K562 (cell line): ENCODE data around the gene ERMARD. TPM values are rescaled to one million over a fixed set of nuclear protein-coding genes. Genes with fewer than 3 reads are reported as not detected.

Source experiments
- BCL6 ChIP-seq: fragments of 250-450 bp; sonication (Bioruptor Pico); IDR thresholded peaks from 2 replicates; pipeline ENCODE4 v1.4.0; 2020
- BRD9 ChIP-seq: fragments of 450-650 bp; IDR thresholded peaks from 2 replicates; pipeline ENCODE4 v1.6.1; 2018; ENCODE audit warnings: low read depth; ENCODE audit not compliant: partially characterized antibody
- ETS1 ChIP-seq: conservative IDR thresholded peaks from 2 replicates; pipeline ENCODE4 v1.6.1; 2011; ENCODE audit warnings: low read depth, mild to moderate bottlenecking, low read length; ENCODE audit not compliant: control insufficient read depth
- MCM2 ChIP-seq: fragments of 450-650 bp; IDR thresholded peaks from 2 replicates; pipeline ENCODE4 v1.6.1; 2017; ENCODE audit warnings: low read depth, mild to moderate bottlenecking
- NCOA6 ChIP-seq: fragments of 450-650 bp; IDR thresholded peaks from 2 replicates; pipeline ENCODE4 v1.6.1; 2017; ENCODE audit warnings: mild to moderate bottlenecking
- NR2C2 ChIP-seq, 2 experiments: fragments of 200-800 bp in 1 of 2; sonication (Bioruptor generic) in 1 of 2; sonication (generic) in 1 of 2; formaldehyde crosslinking in 1 of 2; IDR thresholded peaks; 2 replicates each; pipeline versions ENCODE4 v1.6.1 to v1.8.0; 2016 to 2022; ENCODE audit warnings: mild to moderate bottlenecking in 1 of 2, missing compliant biosample characterization in 1 of 2, missing genetic modification characterization in 1 of 2, missing genetic modification reagents in 1 of 2
- PHTF2 ChIP-seq: fragments of 250-450 bp; sonication (Bioruptor Pico); IDR thresholded peaks from 2 replicates; pipeline ENCODE4 v1.5.0; 2021; ENCODE audit warnings: mild to moderate bottlenecking
- PRDM10 ChIP-seq: fragments of 450-650 bp; IDR thresholded peaks from 2 replicates; pipeline ENCODE4 v1.6.1; 2018; ENCODE audit not compliant: partially characterized antibody
- PRPF4 ChIP-seq: fragments of 200-400 bp; formaldehyde crosslinking; IDR thresholded peaks from one replicate; pipeline ENCODE4 v1.6.1; 2017; ENCODE audit warnings: low read length, low read depth, mild to moderate bottlenecking; ENCODE audit not compliant: insufficient read depth, poor library complexity, severe bottlenecking
- RBM14 ChIP-seq: fragments of 200-400 bp; formaldehyde crosslinking; IDR thresholded peaks from 2 replicates; pipeline ENCODE4 v1.6.1; 2018; ENCODE audit warnings: low read depth, mild to moderate bottlenecking, low read length, moderate library complexity, borderline replicate concordance; ENCODE audit not compliant: insufficient read depth
- SMARCB1 ChIP-seq: IDR thresholded peaks from 2 replicates; pipeline ENCODE4 v1.6.1; 2011; ENCODE audit warnings: improper control_type of control experiment, low read depth; ENCODE audit not compliant: insufficient read length
- SMC3 ChIP-seq: conservative IDR thresholded peaks from 2 replicates; pipeline ENCODE4 v1.6.1; 2011; ENCODE audit warnings: low read depth, low read length, improper control_type of control experiment; ENCODE audit not compliant: insufficient read depth
- THAP12 ChIP-seq: fragments of 250-450 bp; sonication (Bioruptor Pico); IDR thresholded peaks from 2 replicates; pipeline ENCODE4 v1.9.0; 2021; ENCODE audit warnings: mild to moderate bottlenecking, inconsistent platforms
- TRIM28 ChIP-seq: fragments of 450-650 bp; IDR thresholded peaks from 2 replicates; pipeline ENCODE4 v1.6.1; 2017
- ZNF184 ChIP-seq: sonication (generic); formaldehyde crosslinking; IDR thresholded peaks from 2 replicates; pipeline ENCODE4 v1.5.0; 2020; ENCODE audit warnings: missing genetic modification reagents
- ZNF76 ChIP-seq: fragments of 250-450 bp; sonication (Bioruptor Pico); IDR thresholded peaks from 2 replicates; pipeline ENCODE4 v1.4.0; 2020; ENCODE audit warnings: mild to moderate bottlenecking, moderate library complexity, borderline replicate concordance
- ZNF785 ChIP-seq: fragments of 250-450 bp; sonication (Bioruptor Pico); IDR thresholded peaks from 2 replicates; pipeline ENCODE4 v1.4.0; 2020; ENCODE audit warnings: mild to moderate bottlenecking
- polyA plus RNA-seq, 8 experiments: library from polyadenylated mRNA; depleted of rRNA in 4 of 8; stranded (reverse) in 5 of 8; unstranded in 3 of 8; fragments of >200 nt; fragmentation: Nextera tagmentation in 2 of 8; fragmentation: Illumina TruSeq in 1 of 8; extraction: Ambion mirVana in 2 of 8; extraction: Trizol in 1 of 8; gene quantifications; 2 replicates each; pipeline versions ENCODE4 v1.2.1 to v1.2.3, GENCODE V29; 2011 to 2014; ENCODE audit warnings: inconsistent platforms in 1 of 8, missing spikeins in 1 of 8
- total RNA-seq, 7 experiments: library from RNA; depleted of rRNA in 6 of 7; stranded (reverse); fragments of >200 nt in 6 of 7; fragmentation: Illumina TruSeq in 2 of 7; extraction: Trizol in 2 of 7; gene quantifications; 2 replicates each; pipeline versions ENCODE4 v1.2.1 to v1.2.3, GENCODE V29; 2011 to 2021; ENCODE audit warnings: low replicate concordance in 1 of 7

ERMARD gene
- total and polyA plus RNA-seq, 9 of the 15 experiments (the other 6 are each of a cell fraction or from before 2014, with no cell fraction given): 14.5 to 68.6 (median 27.7) TPM

- TF ChIP-seq ZNF76 (CRISPR knock-in tag) (no peak), SMARCB1 (no peak), BRD9 (no peak), ZNF785 (CRISPR knock-in tag) (no peak), SMC3 (peak; percentile 94), BCL6 (CRISPR knock-in tag) (no peak), TRIM28 (no peak), ZNF184 (CRISPR knock-in tag) (no peak), PHTF2 (CRISPR knock-in tag) (no peak), ETS1 (0 out of 2 replicates have a peak, but pooled peaks have one; percentile 31), RBM14 (no peak), PRPF4 (no peak), MCM2 (no peak), THAP12 (0 out of 2 replicates have a peak, but pooled peaks have one; percentile 32), PRDM10 (peak; percentile 51), NCOA6 (no peak), NR2C2 (CRISPR knock-in tag; IDR thresholded peaks at IDR 0.05) (0 out of 2 replicates have a peak, but pooled peaks have one; percentile 37), NR2C2 (tag; IDR thresholded peaks at IDR 0.05) (peak; percentile 89)
Observed at GRCh38 chr6:169789944-169790927, 38.8 kb downstream of the ERMARD start (continued).
